Bladder microvascular endothelial cell (primary cell): ENCODE measurements around the gene E2F8. TPM values are rescaled to one million over a fixed set of nuclear protein-coding genes. Genes with fewer than 3 reads are reported as not detected.

ENCODE experiments used
- total RNA-seq: library from RNA; depleted of rRNA; stranded (reverse); fragments of >200 nt; gene quantifications from 2 replicates; pipeline ENCODE4 v1.2.3, GENCODE V29; 2014

The E2F8 gene, protein sequence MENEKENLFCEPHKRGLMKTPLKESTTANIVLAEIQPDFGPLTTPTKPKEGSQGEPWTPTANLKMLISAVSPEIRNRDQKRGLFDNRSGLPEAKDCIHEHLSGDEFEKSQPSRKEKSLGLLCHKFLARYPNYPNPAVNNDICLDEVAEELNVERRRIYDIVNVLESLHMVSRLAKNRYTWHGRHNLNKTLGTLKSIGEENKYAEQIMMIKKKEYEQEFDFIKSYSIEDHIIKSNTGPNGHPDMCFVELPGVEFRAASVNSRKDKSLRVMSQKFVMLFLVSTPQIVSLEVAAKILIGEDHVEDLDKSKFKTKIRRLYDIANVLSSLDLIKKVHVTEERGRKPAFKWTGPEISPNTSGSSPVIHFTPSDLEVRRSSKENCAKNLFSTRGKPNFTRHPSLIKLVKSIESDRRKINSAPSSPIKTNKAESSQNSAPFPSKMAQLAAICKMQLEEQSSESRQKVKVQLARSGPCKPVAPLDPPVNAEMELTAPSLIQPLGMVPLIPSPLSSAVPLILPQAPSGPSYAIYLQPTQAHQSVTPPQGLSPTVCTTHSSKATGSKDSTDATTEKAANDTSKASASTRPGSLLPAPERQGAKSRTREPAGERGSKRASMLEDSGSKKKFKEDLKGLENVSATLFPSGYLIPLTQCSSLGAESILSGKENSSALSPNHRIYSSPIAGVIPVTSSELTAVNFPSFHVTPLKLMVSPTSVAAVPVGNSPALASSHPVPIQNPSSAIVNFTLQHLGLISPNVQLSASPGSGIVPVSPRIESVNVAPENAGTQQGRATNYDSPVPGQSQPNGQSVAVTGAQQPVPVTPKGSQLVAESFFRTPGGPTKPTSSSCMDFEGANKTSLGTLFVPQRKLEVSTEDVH
- total RNA-seq, result 2.1 and 2.3 TPM in 2 replicates

DNA sequence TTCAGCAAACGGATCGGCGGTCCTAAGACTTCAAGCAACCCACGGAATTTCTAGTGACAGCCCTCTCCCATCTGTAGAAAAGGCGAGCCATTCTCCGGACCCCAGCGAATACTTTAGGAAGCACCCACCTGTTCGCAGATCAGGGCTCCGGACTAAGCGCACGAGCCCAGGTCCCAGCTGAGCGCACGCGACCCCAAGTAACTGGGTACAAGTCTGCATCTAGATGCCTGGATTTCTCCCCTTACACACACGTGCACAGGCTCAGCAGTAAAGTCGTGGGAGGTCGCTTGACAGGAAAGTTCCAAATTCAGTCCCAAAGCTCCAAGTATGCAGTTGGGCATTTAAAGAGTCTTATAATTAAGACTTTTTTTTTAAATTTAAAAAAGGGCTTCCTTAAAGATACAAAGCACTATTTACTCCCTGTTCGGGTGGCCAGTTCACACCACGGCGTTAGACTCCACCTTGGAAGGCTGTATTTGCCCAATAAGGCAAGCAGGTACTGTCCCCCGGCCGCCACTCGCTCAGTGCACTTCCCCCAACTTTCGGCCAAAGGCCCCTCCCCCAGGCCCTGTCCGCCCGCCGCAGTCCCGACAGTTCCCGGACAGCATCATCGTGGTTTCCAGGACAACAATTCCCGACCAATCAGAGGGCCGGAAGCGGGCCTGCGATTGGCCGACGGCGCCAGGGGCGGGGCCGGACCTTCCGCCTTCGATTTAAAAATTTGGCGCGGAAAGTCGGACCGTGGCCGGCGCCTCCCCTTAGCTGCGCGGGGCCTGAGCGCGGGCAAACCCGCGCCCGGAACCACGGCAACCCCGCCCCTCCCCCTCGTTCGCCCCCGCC, at the start of gene E2F8:
E2F8 (minus strand) TSS at position 526 of the 840 bp plus-strand sequence. CDS start 824 bp downstream, outside the sequence.

DNA sequence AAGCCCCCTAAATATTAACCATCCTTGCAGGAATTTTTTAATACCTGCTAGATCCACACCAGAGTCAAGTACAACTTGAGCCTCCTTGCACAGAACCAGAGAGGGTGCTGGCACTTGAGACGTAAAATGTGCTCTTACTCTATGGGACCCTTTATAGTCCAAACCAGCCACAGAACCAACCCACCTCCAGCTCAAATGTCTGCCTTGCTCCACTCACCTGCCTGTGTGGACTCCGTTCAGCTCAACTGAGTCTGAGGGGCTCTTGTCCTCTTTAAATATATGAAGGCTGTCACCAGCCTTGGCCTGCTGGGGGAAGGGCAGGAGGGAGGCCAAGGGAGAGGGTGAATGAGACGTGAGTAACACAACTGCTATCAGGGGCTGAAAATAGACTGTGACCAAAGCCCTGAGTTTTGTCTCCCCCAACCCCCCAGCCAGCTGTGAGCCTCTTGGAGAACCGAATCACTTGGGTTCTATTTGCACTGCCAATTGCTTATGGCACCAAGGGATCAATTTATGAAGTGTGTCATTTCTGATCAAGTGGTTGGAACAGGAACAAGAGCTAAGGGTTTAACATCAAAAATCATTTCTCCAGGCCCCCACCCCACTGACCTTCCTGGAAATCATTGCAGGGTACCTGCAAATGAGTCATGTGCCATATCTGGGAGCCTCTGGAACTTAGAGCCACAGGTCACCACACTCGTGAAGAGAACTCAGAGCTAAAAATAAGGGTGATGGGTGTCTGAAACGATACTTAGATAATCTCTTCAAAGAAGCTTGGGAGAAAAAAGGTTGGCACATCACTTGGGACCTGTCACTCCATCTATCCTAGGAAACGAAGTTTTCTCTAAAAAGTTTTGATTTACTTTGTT, 38.8 kb downstream of the E2F8 start, which contains the start of gene CSRP3:
CSRP3 (minus strand) TSS at position 247 of the 869 bp plus-strand sequence. CDS start 9,535 bp downstream, outside the sequence.

Other genes with a start within 250 kb of the E2F8 start
- gene MRGPRX2, start 180.2 kb downstream of the E2F8 start, total RNA-seq, result not detected in 2 replicates
- 27.0 and 40.5 TPM in 2 replicates for gene ZDHHC13, start 123.8 kb downstream of the E2F8 start, total RNA-seq
- not detected in 2 replicates for gene CSRP3, start 39.0 kb downstream of the E2F8 start, total RNA-seq